Retinal pigment epithelial cell (primary cell): ENCODE measurements around the gene FPGS.

Experiments used
- DNase-seq: peaks from one replicate; pipeline ENCODE4 v3.0.0-alpha.2; 2010; ENCODE audit warnings: low read depth
- H3K4me3 ChIP-seq: 2 replicates; pipeline ENCODE4 v1.5.1; 2011; ENCODE audit warnings: mild to moderate bottlenecking, low read length, control low read depth, moderate library complexity
- CTCF ChIP-seq: conservative IDR thresholded peaks from 2 replicates; pipeline ENCODE4 v1.5.1; 2011; ENCODE audit warnings: low read depth, low read length, control low read depth, inconsistent platforms

Gene FPGS

GRCh38 chr9:127846443-127847177 lies 43.9 kb downstream of the FPGS start:
- H3K4me3 ChIP-seq: no peak overlapping the region
- no peak for DNase-seq
- no peak for TF ChIP-seq CTCF

GRCh38 chr9:127847178-127847510 lies 44.5 kb downstream of the FPGS start:
- H3K4me3 ChIP-seq: no peak overlapping the region
- no peak for TF ChIP-seq CTCF
- peak; percentile 27 for DNase-seq

GRCh38 chr9:127847833-127848755 lies 45.4 kb downstream of the FPGS start:
- TF ChIP-seq CTCF: no peak
- no peak overlapping the region for H3K4me3 ChIP-seq
- DNase-seq: no peak

- H3K4me3 ChIP-seq: no peak overlapping the region
- no peak for DNase-seq
- TF ChIP-seq CTCF: no peak
These were observed 46.2 kb downstream of the FPGS start for GRCh38 chr9:127848756-127849504.

GRCh38 chr9:127850286-127850830 lies 47.7 kb downstream of the FPGS start:
- TF ChIP-seq CTCF: no peak

GRCh38 chr9:127852829-127853228 lies 50.1 kb downstream of the FPGS start:
- no peak for DNase-seq
- no peak for TF ChIP-seq CTCF
- H3K4me3 ChIP-seq: no peak overlapping the region

More at GRCh38 chr9:127850286-127850830, 47.7 kb downstream of the FPGS start:
- no peak overlapping the region for H3K4me3 ChIP-seq
- no peak for DNase-seq
